NB4 (cell line): ENCODE measurements around the gene STEAP3.

ENCODE experiments used
- DNase-seq: peaks from one replicate; pipeline ENCODE4 v3.0.0; 2010; ENCODE audit warnings: low read depth
- H3K4me3 ChIP-seq: one replicate; pipeline ENCODE4 v1.5.1; 2011; ENCODE audit warnings: mild to moderate bottlenecking, low read depth, low read length, moderate library complexity
- CTCF ChIP-seq: IDR thresholded peaks from one replicate; pipeline ENCODE4 v1.5.1; 2012; ENCODE audit warnings: low read depth, low read length
- MAX ChIP-seq: IDR thresholded peaks from 2 replicates; pipeline ENCODE4 v1.6.1; 2011; ENCODE audit warnings: low read depth, low read length
- MYC ChIP-seq: IDR thresholded peaks from 2 replicates; pipeline ENCODE4 v1.6.1; 2011; ENCODE audit warnings: low read depth, low read length
- POLR2A ChIP-seq: IDR thresholded peaks from 2 replicates; pipeline ENCODE4 v1.6.1; 2011; ENCODE audit warnings: mild to moderate bottlenecking; ENCODE audit not compliant: insufficient read length; ENCODE audit errors: extremely low read depth

The STEAP3 gene

GRCh38 chr2:119250718-119251290 is 27.2 kb downstream of the STEAP3 start:
- TF ChIP-seq POLR2A (no peak), MAX (no peak), CTCF (no peak), MYC (no peak)
- H3K4me3 ChIP-seq = no peak overlapping the region
- DNase-seq = no peak

GRCh38 chr2:119251652-119252051 is 28.0 kb downstream of the STEAP3 start:
- no peak for DNase-seq
- no peak overlapping the region for H3K4me3 ChIP-seq
- TF ChIP-seq CTCF (no peak), MAX (no peak), POLR2A (no peak)

- no peak overlapping the region for H3K4me3 ChIP-seq
- no peak for TF ChIP-seq CTCF
- TF ChIP-seq POLR2A = no peak
- TF ChIP-seq MYC = no peak
- DNase-seq = no peak
Measured at GRCh38 chr2:119252186-119253113, 28.8 kb downstream of the STEAP3 start.

- no peak overlapping the region for H3K4me3 ChIP-seq
- TF ChIP-seq MYC (no peak), POLR2A (no peak), MAX (no peak), CTCF (no peak)
- no peak for DNase-seq
Measured at GRCh38 chr2:119253114-119253702, 29.6 kb downstream of the STEAP3 start.

- TF ChIP-seq CTCF (no peak), MYC (no peak), MAX (no peak), POLR2A (no peak)
- no peak overlapping the region for H3K4me3 ChIP-seq
Measured at GRCh38 chr2:119253760-119254600, 30.3 kb downstream of the STEAP3 start.

More at GRCh38 chr2:119253760-119254600, 30.3 kb downstream of the STEAP3 start:
- no peak for DNase-seq
